Myocyte (in vitro differentiated cells): ENCODE data around the gene STARD5. TPM values are rescaled to one million over a fixed set of nuclear protein-coding genes. Genes with fewer than 3 reads are reported as not detected.
A peak's percentile ranks its signal among the peaks of the same experiment; 100 is the strongest.
"Not testable (repeated sequence)": the region's sequence is repeated elsewhere in the genome, so short reads cannot be mapped to it uniquely, and the experiment has no call there.

Source experiments
- DNase-seq: peaks from one replicate; pipeline ENCODE4 v3.0.0-alpha.2; 2012; ENCODE audit warnings: low read depth
- total RNA-seq: library from RNA; depleted of rRNA; stranded (reverse); fragments of >200 nt; gene quantifications from 2 replicates; pipeline ENCODE4 v1.2.3, GENCODE V29; 2014

The STARD5 gene
- total RNA-seq, 1 donor from 2014 or later: 4.0 TPM

DNA sequence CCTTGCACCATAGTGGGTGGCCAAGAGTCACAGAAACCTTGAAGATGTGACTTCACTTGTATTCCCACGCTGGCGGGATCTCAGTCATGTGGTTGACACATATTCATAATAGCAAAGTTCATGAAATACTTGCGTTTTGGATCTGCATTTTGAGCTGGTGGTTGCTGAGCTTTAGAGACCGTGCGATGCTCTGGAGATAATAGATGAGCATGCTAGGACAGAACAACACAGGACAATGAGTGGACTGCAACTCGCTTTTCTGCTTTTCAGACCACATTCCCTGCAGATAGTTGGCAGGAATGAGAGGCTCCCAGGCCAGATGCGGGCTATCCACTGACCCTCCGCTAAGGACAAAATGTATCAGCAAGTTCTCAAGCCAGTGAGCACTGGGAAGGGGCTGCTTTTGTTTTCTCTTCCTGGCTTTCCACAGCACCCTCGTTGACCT lies 13.8 kb upstream of the STARD5 start:
- no peak for DNase-seq

DNA sequence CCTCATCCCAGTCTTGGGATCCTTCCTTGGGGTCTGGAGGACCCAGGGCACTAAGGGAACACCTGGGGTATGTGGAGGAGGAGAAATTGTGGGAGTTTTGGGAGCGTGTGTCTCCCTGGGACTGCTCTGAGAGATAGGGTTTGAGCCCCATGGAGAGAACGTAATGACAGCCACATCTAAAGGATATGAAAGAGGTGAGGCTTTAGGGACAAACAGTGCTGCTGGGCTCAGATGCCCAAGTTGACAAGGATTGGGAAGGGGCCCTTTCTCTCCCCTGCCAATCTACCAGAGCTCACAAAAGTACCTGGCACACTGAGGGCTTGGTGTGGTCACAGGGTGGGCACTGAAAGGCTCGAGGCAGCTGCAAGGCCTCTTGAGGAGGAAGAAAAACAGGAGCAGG lies 13.3 kb upstream of the STARD5 start:
- DNase-seq: no peak

DNA sequence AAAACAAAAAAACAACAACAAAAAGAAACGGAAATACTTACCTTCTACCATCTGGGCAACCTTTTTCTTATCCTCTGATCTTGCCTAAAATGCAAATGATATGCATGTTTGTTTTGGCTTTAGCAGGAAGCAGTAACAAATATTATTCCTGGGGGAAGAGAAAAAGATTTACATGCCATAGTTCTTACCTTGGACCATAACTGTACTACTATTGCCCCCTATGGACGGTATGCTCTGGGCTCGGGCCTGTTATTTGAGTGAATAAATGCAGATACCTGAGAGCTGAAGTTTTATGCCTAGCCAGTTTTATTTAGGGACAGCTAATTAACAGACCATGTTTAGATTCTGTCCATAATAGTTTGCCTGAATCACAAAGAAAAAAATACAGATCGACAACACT lies 12.6 kb upstream of the STARD5 start:
- no peak for DNase-seq

DNA sequence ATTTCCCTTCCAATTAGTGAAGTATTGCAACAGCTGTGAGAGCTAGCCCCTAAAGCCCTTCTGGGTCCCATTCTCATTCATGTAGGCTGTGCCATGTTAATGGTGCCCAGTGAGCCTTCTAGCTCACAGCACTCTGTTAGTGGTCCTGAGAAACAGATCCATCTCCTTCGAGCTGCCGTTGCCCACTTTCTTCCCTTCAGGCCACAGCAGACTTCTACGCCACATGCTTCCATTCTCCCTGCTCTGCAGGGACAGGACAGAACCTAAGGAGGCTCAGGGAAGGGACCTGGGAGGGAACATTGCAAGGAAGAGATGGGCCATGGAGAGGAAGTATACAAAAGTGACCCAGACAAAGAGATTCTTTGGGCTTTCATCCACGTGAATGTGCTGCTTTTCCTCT lies 11.7 kb upstream of the STARD5 start:
- no peak for DNase-seq

DNA sequence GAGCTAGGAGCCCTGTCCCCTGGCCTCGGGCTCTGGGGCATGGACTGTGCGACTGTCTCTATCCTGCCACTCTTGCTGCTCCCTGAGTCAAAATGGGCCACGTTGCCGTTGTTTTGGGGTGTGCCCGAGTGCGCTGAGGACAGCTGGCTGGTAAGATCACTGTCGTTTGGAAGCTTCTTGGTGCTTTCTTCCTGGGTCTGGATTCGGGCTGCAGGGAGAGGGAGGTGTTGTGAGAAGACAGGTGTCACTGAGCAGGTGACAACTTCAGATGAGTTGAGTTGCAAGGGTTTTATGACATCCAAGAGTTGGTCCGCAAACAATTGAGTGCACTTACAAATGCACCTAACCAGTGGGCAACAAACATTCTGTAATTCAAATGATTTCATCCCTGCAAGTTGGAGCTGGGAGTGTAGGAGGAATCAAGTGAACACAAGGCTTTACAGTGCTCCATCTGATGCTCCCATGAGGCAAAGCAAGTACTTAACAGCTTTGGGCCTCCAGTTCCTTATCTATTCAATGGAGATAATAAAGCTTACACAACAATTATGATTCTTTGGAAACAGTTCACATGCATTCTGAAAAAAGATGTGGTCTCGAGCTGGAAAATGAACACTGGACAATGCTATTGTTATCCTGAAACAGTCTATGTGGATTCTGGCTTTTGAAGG lies 11.0 kb upstream of the STARD5 start:
- DNase-seq: no peak

DNA sequence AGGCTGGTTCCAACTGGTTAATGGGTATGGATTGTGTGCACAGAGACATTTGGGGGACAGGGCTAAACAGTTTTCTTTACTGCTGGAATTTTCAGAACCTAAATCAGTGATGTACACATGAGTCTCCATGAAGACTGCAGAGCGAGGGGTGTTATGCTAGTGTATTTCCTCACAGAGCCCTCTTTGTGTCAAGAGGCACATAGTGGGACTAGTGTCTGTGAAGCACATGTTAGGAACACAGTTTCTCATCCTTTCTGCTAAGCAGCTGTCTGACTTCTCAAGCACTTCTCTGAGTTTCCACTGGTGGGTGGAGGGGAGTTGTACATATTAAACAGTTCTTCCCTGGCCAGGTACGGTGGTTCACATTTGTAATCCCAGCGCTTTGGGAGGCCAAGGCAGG lies 9.4 kb upstream of the STARD5 start:
- DNase-seq: no peak

DNA sequence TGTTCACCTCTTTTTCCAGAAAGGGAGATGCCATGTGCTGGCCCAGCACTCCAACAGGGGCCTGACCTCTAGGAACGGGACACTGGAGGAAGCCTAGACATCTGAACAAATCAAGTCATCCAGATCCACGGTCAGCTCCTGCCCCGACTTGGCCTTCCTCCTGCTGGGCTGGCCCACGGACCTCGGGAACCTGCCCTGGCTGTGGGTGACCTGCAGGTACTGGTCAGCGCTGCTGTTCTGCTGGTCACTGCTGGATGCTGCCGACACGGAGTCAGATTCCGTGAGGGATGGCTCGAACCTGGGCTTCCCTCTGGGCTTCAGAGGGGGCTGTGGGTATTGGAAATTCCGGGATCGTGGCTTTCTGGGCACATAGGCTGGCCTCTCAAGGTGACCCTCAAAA lies 8.4 kb upstream of the STARD5 start:
- no peak for DNase-seq

DNA sequence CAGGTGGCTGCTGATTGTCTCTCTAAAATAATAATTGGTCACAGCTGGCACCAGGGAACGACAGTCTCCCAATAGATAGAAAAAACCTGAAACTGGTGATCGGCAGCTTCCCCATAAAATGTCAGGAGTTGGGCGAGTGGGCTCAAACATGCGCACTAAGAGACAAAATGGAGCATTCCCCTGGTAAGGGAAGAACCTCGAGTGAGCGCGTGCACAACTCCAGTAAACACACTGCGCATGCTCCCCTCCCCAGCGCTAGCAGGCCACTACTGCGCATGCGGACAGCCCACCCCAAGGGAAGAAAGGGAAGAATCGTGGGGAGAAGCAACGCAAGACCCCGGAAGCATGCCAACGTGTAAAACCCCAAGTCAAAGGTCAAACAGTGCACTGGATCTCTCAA lies 7.7 kb upstream of the STARD5 start:
- DNase-seq: no peak

DNA sequence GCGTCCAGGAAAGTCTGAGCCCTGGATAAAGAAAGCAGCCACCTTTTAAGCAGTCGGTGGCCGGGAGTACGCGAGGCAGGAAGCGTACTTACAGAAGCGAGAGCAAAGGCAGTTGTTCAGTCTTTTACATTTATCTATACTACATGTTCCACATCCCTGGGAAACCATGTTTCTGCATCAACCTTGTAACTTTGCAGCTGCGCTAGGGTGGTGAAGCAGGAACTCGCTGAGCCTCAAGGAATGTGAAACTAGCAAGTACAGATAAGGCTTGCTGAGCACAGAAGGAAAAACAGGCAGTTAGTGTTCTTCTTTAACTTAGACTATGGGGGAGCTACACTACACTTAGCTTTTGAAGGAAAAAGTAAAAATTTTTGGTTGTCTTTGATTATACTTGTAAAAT lies 7.2 kb upstream of the STARD5 start:
- not testable (repeated sequence) for DNase-seq

DNA sequence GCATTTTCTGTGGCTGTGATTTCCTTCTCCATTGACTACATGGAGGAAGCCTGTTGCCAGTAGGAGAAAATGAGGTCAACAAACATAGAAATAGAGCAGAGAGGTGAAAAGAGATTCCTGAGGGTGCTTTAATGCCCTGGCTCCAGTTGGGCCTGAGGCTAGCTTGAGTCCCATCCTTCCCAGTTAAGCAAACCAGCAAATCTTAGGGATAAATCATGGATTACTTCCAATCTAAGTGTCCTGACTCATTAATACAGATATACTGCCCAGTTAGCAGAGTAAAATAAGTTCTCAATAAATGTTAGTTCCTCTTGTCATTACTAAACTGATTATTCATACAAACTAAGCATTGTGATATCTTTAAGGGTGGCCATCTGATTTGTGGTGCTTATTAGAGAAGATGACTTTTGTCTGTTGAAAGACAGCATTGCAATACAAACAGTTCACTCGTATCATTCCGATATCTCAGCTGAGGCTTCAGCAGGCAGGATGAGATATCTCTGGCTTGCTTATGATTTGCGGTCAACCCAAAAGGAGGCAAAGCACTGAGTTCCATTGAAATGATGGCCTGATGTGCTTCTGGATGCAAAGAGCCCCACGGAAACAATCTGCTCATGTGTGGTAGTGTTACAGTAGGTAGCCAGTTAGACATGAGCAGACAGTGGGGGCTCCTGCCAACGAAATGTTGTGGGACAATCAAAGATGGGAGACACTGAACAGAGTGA lies 6.6 kb upstream of the STARD5 start:
- DNase-seq: no peak

DNA sequence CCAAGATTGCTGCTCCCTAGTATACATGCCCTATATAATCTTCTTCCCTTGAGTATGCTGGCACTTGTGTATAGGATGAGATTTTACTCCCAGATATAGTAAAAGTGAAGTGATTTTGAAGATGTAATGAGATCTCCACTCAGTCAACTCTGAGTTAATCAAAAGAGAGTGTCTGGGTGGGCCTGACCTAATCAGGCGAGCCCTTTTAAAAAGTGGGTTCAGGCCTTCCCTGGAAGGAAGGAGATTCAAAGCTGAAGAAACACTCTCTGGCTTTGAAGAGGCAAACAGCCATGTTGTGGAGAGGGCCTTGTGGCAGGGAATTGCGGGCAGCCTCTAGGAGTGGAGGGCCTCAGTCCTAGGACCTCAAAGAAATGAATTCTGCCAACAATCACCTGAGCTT lies 5.5 kb upstream of the STARD5 start:
- no peak for DNase-seq

DNA sequence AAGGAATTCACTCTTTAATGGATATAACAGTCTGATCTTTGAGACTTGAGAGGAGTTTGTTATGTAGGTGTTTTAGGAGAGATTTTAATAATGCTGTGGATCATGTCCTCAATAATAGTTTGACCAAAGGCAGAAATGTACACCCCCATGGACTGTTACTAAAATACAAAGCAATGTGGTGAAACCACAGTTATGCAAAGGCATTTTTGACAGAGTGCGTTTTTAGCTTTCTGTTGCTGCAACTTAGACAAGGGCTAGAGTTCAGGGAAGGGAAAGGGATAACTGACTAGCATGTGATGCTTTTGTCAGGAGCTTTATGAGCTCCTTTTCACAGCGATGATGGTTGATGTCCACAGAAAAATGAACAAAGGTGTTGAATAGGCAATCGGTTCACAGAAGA lies 3.6 kb upstream of the STARD5 start:
- DNase-seq: peak; percentile 87

DNA sequence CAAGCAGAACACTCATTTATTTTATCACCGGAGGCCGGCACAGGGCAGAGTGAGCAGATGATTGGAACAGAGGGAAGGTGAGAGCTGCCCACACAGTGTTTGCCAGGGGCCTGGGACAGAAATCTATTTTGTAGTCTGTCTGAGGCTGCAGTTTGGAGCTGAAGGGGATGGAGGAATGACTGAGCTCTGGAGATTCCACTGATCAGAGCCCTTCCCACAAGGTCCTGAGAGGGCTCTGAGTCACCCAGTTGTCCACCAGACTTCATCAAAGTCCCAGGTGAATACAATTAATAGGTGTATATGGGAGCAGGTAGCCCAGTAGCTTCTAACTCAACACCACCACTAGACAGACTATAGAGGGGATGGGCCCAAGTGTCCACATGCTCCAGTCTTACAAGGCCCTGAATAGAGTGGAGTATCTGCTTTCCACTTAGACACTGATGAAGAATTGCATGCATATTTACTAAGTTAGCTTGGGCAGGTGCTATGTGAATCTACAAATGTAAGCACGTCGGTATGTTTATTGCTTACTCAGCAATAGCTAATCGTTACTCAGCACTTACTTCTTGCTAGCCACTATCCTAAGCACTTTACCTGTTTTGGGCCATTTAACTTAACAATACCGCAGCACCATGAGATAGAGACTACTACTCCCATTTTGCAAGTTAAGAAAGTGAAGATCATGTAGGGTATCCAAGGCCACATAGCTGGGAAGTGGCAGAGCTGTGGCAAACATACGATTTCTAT lies 2.7 kb upstream of the STARD5 start:
- DNase-seq: no peak

DNA sequence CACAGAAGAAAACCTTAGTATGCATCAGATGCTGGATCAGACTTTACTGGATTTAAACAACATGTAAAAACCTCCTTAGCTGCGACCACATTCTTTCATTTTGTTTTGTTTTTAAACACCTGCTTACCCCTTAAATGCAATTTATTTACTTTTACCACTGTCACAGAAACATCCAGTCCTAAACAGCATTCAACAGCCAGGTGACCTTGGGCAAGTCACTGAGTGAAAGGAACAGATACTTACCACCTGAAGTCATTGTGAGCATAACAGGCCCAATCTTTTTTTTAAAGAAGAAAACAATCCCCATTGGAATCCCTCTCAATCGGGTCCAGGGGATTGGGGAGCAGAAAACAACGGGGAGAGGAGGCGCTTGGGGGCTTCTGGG lies 390 bp downstream of the STARD5 start:
- no peak for DNase-seq

DNA sequence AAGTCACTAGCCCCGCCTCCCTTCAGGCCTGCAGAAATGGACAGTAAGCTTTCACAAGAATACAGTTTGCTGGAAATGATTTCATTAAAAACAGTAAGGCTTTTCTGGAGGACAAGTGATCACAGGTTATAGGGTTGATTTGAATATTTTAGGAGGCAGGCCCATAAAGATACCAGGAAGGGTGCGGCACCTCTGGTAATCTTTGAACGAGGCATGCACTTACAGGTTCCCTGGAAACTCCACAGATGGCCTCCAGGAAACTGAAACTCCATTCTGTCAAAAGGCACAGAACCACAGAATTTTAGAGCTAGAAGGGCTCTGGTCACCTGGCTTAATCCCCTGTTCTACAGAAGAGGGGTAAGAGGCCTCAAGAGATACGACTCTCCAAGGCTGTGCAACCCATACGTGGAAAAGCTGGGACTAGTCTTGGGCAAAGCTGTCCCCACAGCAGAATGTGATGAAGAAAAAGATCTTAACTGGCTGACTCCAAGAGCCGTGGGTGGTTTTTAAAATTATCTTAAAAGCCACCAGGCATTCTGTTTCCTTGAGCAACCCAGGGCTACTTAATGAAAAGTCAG lies 1.2 kb downstream of the STARD5 start:
- no peak for DNase-seq

DNA sequence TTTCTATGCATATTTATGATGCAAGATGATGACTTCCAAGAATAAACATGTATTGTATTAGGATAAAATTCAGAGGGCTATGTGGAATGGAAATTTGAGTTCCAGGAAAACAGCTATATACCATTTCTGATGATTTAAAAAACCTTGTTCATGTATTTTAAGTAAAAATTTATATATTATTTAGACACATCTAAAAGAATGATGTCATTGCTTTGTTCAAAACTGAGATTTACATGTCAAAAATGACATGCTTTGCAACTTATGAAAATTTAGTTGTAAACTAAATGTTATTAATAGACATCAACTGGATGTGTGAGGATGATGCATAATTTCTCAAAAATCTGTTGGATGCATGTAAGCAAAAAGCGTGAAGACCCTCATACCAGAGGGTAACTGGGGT lies 2.3 kb downstream of the STARD5 start:
- DNase-seq: no peak

DNA sequence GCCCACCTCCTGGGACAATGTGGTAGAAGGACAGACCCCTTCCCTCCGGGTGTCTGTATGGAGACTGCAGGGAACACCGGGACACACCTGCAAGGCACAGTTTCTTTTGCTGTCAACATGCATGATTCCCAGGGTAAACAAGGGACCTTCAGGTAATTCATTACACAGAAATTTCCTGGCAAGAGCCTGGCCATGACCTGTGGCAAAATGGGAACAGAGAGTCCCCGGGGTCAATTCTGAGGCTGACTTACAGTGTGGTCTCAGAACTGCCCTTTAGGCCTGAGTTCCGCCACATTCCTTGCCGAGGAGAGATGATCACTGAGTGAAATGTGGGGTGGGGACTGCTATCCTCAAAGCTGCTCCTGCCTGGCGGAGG lies 6.3 kb downstream of the STARD5 start:
- no peak for DNase-seq

DNA sequence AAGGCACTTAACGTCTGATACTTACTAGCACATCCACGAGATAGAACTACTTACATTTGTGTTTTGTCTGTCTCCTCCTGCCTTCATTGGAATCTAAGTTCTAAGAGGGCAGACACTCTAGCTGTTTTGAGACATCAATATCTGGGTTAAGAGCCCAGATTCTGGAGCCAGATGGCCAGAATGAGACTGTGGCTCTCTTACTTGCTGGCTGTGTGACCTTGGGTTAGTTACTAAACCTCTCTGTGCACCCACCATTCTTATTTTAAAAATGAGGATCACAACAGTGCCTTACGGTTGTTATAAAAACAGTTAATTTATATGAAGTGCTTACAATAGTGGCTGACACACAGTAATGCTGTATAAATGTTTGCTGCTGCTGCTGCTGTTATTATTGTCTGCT lies 7.7 kb downstream of the STARD5 start:
- no peak for DNase-seq

DNA sequence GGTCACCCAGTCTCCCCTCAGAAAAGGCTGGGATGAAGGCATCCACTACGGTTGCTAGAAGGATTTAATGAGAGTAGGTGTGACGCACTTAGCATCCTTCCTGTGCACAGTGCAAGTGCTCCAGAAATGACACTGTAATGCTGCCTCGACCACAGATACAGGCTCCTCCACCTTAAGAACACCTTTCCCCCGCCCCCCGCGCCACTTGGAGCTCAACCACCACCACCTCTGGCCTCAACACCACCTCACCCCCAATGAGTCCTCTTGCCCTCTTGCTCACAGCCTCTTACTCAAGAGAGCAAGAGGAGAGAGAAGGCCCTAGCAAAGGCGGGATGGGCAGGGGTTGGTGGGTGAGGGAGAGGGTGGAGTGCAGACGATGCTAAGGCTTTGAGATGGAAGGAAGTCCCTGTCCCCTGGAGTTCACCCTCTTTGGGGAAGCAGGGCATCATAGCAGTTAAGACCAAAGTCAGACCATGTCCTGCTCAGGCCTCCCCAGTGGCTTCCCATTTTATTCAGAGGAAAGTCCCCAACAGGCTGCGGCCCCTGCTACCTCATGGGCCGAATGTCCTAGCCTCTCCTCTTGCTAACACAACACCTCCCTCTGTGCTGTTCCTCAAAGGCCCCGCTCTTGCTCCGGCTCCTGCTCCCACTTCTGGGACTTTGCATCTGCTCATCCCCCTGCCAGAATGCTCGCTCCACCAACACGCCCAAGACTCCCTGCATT lies 8.3 kb downstream of the STARD5 start:
- no peak for DNase-seq

DNA sequence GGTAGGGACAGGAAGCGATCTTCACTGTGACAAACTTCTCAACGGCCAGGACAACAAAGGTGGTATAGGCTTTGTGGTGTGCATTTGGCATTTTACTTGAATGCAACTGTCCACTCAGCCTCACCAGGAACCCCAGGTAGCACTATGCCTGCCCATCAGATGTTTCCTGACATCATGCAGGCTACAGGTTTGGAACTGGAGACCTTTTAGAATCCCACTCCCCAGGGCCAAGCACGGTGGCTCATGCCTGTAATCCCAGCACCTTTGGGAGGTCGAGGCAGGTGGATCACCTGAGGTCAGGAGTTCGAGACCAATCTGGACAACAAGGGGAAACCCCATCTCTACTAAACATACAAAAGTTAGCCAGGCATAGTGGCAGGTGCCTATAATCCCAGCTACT lies 9.6 kb downstream of the STARD5 start:
- no peak for DNase-seq

DNA sequence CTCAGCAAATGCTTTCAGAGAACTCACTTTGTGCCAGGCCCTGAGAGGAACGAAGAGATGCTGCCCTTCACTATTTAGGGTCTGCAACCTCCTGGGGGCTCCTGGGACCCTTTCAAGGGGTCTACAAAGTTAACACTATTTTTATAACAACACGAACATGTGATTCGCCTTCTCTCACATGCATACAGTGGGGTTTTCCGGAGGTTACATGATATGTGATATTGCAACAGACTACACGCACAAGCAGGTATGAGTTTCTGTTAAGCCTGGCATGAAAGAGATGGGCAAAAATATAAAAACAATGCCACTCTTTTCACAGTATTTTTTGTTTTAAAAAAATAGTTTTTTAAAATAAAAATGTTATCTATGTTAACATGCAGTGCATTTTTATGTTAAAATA lies 10.3 kb downstream of the STARD5 start:
- DNase-seq: no peak
